Measurements from ENCODE around the gene PDE8A.
A peak's percentile ranks its signal among the peaks of the same experiment; 100 is the strongest.
"Not testable (repeated sequence)": the region's sequence is repeated elsewhere in the genome, so short reads cannot be mapped to it uniquely, and the experiment has no call there.

The PDE8A gene

DNA sequence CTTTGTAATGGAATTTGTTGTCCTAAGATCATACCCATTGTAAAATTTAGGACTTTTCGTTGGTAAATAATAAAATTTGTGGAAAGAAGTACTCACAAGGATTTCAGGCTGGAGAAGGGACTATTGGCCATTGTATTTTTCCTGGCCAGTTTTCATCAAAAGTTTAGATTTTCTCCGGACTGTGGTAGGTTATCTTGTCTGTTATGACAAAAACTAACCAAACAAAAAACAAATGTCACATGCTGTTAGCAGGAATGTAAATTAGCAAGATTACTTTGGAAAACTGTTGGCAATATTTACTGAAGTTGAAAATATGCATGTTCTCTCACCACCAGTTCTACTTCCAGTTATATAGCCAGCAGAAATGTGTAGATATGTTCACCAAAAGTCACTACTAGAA, 27.8 kb downstream of the PDE8A start:
- DNase-seq (ENCODE audit: extremely low read depth, low read depth) = no peak
- TF ChIP-seq, protein P1, sequence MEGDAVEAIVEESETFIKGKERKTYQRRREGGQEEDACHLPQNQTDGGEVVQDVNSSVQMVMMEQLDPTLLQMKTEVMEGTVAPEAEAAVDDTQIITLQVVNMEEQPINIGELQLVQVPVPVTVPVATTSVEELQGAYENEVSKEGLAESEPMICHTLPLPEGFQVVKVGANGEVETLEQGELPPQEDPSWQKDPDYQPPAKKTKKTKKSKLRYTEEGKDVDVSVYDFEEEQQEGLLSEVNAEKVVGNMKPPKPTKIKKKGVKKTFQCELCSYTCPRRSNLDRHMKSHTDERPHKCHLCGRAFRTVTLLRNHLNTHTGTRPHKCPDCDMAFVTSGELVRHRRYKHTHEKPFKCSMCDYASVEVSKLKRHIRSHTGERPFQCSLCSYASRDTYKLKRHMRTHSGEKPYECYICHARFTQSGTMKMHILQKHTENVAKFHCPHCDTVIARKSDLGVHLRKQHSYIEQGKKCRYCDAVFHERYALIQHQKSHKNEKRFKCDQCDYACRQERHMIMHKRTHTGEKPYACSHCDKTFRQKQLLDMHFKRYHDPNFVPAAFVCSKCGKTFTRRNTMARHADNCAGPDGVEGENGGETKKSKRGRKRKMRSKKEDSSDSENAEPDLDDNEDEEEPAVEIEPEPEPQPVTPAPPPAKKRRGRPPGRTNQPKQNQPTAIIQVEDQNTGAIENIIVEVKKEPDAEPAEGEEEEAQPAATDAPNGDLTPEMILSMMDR (IDR thresholded peaks at IDR 0.05; ENCODE audit: low read depth, low read length, missing control alignments) = no peak
- no peak overlapping the region for H3K4me3 ChIP-seq (replicated peaks; ENCODE audit: low read depth, low read length)

DNA sequence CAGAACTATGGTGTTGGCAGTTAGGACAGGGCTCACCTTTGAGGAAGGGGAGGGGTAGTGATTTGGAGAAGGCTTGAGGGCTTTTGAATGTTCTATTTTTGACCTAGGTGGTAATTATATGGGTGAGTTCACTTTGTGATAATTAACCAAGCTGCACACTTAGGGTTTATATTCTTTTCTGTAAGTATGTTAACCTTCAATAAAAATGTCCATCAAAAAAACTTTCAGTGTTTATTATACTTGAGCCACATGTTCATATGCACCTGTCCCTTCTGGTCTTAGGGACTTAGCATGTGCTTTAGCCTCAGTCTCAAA, 28.4 kb downstream of the PDE8A start:
- TF ChIP-seq, protein P1 (IDR thresholded peaks at IDR 0.05; ENCODE audit: low read depth, low read length, missing control alignments) = no peak
- no peak for DNase-seq (ENCODE audit: extremely low read depth, low read depth)
- no peak overlapping the region for H3K4me3 ChIP-seq (replicated peaks; ENCODE audit: low read depth, low read length)

DNA sequence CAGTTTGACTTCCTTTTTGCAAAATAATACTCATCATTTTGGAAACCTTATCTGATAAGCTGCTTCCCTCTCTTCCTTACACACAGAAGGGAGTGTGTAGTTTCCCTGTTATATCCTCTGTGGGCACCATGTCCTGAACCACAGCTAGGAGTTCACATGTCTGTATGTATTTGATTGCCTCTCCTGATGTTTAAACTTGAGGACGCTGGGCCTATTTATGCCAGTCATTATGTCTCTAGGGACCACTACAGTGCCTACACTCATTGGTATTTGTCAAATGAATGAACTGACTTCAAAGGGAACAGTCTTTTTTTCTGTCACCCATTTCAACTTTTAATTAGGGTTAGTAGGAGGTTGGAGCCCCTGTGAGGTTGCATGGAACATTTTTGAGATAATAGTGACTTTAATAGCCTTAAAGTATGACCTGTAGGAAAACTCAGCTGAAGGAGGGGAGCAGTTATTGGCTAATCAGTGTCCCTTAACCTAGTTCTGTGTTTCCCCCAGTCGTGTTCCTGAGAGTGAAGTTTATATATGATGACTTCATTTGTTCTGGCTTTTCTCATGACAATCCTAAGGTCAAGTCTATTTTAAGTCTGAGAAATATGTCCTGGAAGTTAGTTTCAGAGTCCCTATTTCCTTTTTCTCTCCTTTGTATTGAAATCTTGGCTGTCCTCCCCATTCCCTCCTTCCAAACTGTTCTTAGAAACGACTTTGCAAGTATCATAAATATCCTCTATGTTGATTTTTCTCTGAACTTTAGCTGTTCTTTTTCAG, 28.9 kb downstream of the PDE8A start:
- H3K4me3 ChIP-seq (replicated peaks; ENCODE audit: low read depth, low read length) = no peak overlapping the region
- TF ChIP-seq, protein P1 (IDR thresholded peaks at IDR 0.05; ENCODE audit: low read depth, low read length, missing control alignments) = peak; percentile 12
- no peak for DNase-seq (ENCODE audit: extremely low read depth, low read depth)

DNA sequence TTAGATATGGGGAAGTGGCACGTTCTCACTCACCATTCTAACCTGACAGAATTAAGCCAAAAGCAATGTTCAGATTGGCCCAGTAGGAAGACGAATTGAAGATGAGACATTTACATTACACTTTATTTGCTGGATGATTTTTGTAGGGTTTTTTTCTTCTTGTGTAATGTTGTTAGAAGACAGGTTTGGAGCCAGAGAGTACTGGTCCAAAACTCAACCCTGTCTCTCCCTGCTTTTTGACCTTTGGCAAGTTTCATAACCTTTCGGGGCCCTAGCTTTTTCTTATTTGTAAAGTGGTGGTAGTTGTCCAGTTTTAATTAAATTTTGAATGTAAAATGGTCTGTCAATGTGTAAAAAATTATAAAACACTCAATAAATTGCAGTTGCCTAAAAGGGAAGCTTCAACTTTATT, 29.5 kb downstream of the PDE8A start:
- TF ChIP-seq, protein P1 (IDR thresholded peaks at IDR 0.05; ENCODE audit: low read depth, low read length, missing control alignments) = no peak
- no peak overlapping the region for H3K4me3 ChIP-seq (replicated peaks; ENCODE audit: low read depth, low read length)
- no peak for DNase-seq (ENCODE audit: extremely low read depth, low read depth)

DNA sequence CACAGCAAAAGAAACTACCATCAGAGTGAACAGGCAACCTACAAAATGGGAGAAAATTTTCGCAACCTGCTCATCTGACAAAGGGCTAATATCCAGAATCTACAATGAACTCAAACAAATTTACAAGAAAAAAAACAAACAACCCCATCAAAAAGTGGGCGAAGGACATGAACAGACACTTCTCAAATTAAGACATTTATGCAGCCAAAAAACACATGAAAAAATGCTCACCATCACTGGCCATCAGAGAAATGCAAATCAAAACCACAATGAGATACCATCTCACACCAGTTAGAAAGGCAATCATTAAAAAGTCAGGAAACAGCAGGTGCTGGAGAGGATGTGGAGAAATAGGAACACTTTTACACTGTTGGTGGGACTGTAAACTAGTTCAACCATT, 30.1 kb downstream of the PDE8A start:
- DNase-seq (ENCODE audit: extremely low read depth, low read depth); H3K4me3 ChIP-seq (replicated peaks; ENCODE audit: low read depth, low read length): not testable (repeated sequence)

DNA sequence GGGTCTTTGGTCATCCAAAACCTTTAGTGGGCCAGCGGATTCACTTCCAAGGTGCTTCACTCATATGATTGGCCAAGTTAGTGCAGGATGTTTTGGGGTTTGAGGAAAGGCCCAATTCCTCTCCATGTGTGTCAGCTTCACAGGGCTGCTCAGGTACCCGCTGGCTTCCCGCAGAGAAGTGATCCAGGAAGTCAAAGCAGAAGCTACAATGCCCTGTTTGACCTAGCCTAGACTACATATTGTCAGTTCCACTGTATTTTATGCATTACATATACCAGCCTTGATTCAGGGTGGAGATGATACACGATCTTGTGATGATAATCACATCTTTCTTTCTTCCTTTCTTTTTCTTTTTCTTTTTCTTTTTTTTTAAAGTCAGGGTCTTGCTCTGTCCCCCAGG, 32.1 kb downstream of the PDE8A start:
- no peak overlapping the region for H3K4me3 ChIP-seq (replicated peaks; ENCODE audit: low read depth, low read length)
- TF ChIP-seq, protein P1 (IDR thresholded peaks at IDR 0.05; ENCODE audit: low read depth, low read length, missing control alignments) = no peak
- no peak for DNase-seq (ENCODE audit: extremely low read depth, low read depth)

DNA sequence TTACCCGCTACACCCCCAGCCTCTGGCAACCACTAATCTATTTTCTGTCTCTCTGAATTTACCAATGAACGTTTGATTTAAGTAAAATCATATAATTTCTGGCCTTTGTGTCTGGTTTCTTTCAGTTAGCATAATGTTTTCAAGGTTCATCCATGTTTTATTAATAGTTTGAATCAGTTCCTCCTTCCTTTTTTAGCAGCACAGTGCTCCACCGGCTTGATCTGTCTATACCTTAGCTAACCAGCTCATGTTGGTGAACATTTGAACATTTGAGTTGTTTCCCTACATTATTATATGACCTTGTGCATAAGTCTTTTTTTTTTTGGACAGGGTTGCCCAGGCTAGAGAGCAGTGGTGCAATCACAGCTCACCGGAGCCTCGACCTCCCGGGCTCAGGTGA, 33.3 kb downstream of the PDE8A start:
- TF ChIP-seq, protein P1 (IDR thresholded peaks at IDR 0.05; ENCODE audit: low read depth, low read length, missing control alignments) = no peak
- no peak overlapping the region for H3K4me3 ChIP-seq (replicated peaks; ENCODE audit: low read depth, low read length)
- no peak for DNase-seq (ENCODE audit: extremely low read depth, low read depth)
